ENCODE data around the gene TMEM126B.

DNA sequence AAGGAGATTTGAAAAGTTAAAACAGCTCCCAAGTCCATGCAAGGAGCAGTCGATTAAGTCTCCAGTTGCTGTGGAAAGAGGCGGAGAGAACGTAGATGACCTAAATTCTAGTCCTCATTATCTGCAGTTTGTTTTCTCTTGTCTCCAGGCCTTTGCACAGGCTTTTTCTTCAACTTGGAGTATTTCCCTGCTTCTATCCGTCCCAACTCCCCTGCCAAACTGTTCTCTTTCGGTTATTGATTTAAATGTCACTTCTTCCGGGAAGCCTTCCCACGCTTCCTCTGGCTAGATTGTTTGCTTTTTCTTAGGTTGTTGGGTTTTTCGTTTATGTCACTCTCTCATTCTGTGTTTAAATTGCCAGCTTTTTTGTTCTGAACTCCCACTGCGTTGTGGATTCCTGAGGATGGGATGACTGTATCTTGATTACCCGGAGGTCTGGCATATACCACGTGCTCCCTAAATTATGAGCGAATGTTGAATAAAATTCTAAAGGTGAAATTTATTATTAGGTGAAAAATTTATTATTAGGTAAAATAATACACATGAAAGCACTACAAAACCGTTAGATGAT lies 463 bp downstream of the TMEM126B start:
- TF ChIP-seq, protein P1, sequence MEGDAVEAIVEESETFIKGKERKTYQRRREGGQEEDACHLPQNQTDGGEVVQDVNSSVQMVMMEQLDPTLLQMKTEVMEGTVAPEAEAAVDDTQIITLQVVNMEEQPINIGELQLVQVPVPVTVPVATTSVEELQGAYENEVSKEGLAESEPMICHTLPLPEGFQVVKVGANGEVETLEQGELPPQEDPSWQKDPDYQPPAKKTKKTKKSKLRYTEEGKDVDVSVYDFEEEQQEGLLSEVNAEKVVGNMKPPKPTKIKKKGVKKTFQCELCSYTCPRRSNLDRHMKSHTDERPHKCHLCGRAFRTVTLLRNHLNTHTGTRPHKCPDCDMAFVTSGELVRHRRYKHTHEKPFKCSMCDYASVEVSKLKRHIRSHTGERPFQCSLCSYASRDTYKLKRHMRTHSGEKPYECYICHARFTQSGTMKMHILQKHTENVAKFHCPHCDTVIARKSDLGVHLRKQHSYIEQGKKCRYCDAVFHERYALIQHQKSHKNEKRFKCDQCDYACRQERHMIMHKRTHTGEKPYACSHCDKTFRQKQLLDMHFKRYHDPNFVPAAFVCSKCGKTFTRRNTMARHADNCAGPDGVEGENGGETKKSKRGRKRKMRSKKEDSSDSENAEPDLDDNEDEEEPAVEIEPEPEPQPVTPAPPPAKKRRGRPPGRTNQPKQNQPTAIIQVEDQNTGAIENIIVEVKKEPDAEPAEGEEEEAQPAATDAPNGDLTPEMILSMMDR (conservative IDR thresholded peaks at IDR 0.05; ENCODE audit: low read length), result no peak
- no peak for TF ChIP-seq EZH2phosphoT487 (IDR thresholded peaks at IDR 0.05; ENCODE audit: borderline replicate concordance, low read depth, low read length)

Data from OCI-LY7 (cell line).